HG03354 (cell line): ENCODE results near the gene TMEM132E.

Experiments used
- ATAC-seq: cut with Tn5 transposase; IDR thresholded peaks from one replicate; pipeline ENCODE4 v1.9.1; 2021; ENCODE audit warnings: mild to moderate bottlenecking; ENCODE audit not compliant: unreplicated experiment, poor library complexity, severe bottlenecking

The TMEM132E gene

DNA sequence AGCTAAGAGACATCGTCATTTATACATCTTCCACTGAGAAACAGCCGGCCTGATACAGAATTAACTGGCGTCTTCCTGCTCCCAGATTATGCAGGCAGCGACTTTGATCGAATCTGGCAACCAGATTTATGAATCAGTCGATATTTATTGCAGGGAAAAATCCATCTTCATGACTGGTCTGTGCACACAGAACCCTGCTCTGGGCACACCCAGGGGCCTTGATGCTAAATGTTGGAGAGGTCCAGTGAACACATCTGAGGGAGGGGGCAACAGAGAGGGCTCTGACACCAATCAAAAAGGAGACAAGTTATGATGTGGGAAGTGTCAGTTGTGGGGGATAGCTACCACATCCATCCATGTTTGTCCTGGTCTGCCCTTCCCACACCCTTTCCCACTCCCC, 102.9 kb downstream of the TMEM132E start:
- no peak for ATAC-seq

DNA sequence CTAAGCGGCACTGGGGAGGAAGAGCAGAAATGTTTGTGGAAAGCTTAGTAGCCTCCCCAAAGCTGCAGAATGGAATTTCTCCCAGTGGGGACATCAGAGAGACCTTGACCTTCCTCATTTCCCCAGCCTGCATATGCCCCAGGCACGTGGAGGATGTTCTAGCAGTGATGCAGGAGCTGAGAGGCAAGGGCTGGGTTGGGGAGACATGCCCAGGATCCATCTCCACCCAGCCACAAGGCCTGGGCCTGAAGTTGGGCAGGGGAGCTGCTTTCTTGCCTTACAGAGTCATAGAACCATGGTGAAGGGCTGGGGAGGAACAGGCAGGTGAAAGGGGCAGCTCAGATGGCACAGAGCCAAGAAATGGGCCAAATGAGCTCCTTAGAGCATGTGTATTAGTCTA, 104.0 kb downstream of the TMEM132E start:
- ATAC-seq = no peak
